ENCODE data around the gene TRPM3. TPM values are rescaled to one million over a fixed set of nuclear protein-coding genes. Genes with fewer than 3 reads are reported as not detected.

Gene TRPM3
- total RNA-seq, 1 experiment from 2014 or later, result not detected

GRCh38 chr9:70978085-70978484 is 143.3 kb downstream of the TRPM3 start:
- no peak for TF ChIP-seq TCF7L2 (IDR thresholded peaks at IDR 0.05; ENCODE audit: low read depth, low read length)
- TF ChIP-seq SIN3A (IDR thresholded peaks at IDR 0.05; ENCODE audit: borderline replicate concordance, insufficient read depth, low read depth, low read length), result no peak
- TF ChIP-seq POLR2AphosphoS5 (IDR thresholded peaks at IDR 0.05; ENCODE audit: low read depth, low read length), result no peak
- TF ChIP-seq CTCF (IDR thresholded peaks at IDR 0.05), result no peak
- TF ChIP-seq REST (IDR thresholded peaks at IDR 0.05; ENCODE audit: insufficient read depth in 1 of 2, low read depth in 2 of 2, low read length in 1 of 2), result no peak
- Histone ChIP-seq H3K4me1 (ENCODE audit: control insufficient read depth, insufficient read depth, low read length) (no peaks in the 10 kb centered on the region), H3K36me3 (ENCODE audit: control insufficient read depth, insufficient read depth, low read length) (no peaks in the 10 kb centered on the region), H3K27ac (ENCODE audit: low read length) (no peak overlapping the region), H3K27me3 (ENCODE audit: control insufficient read depth, insufficient read depth, low read length) (no peaks in the 10 kb centered on the region), H3K9me3 (ENCODE audit: control insufficient read depth, insufficient read depth, low read depth, low read length) (no peaks in the 10 kb centered on the region), H3K4me3 (ENCODE audit: low read depth in 2 of 2, low read length in 2 of 2) (no peak overlapping the region)
- BruUV-seq (replicated peaks), result no TSS peak
- ChIA-PET POLR2A (no interaction called here), CTCF (no interaction called here)
- in situ Hi-C loops (cut with HindIII; ENCODE audit: low pct_unique_long_range_greater_than_20kb, low sequenced_read_pairs) (no loop called here), intact Hi-C loops (cut with micrococcal nuclease; ENCODE audit: unreplicated experiment) (no loop called here)
- DNase-seq (ENCODE audit: low read depth, low spot score) (no peak), ATAC-seq (no peak)

GRCh38 chr9:70975821-70976220 is 145.6 kb downstream of the TRPM3 start:
- Histone ChIP-seq H3K4me3 (ENCODE audit: low read depth in 2 of 2, low read length in 2 of 2) (no peak overlapping the region), H3K27ac (ENCODE audit: low read length) (no peak overlapping the region), H3K36me3 (ENCODE audit: control insufficient read depth, insufficient read depth, low read length) (no peaks in the 10 kb centered on the region), H3K27me3 (ENCODE audit: control insufficient read depth, insufficient read depth, low read length) (no peaks in the 10 kb centered on the region), H3K9me3 (ENCODE audit: control insufficient read depth, insufficient read depth, low read depth, low read length) (no peaks in the 10 kb centered on the region), H3K4me1 (ENCODE audit: control insufficient read depth, insufficient read depth, low read length) (no peaks in the 10 kb centered on the region)
- POLR2A ChIA-PET, result no interaction called here
- BruUV-seq (replicated peaks), result no TSS peak
- intact Hi-C loops (cut with micrococcal nuclease; ENCODE audit: unreplicated experiment) (no loop called here), in situ Hi-C loops (cut with HindIII; ENCODE audit: low pct_unique_long_range_greater_than_20kb, low sequenced_read_pairs) (no loop called here)
- no peak for ATAC-seq
- DNase-seq (ENCODE audit: low read depth, low spot score), result no peak
- TF ChIP-seq SIN3A (IDR thresholded peaks at IDR 0.05; ENCODE audit: borderline replicate concordance, insufficient read depth, low read depth, low read length), result no peak
- no peak for TF ChIP-seq POLR2AphosphoS5 (IDR thresholded peaks at IDR 0.05; ENCODE audit: low read depth, low read length)
- no peak for TF ChIP-seq REST (IDR thresholded peaks at IDR 0.05; ENCODE audit: insufficient read depth in 1 of 2, low read depth in 2 of 2, low read length in 1 of 2)
- TF ChIP-seq TCF7L2 (IDR thresholded peaks at IDR 0.05; ENCODE audit: low read depth, low read length), result no peak
- TF ChIP-seq CTCF (IDR thresholded peaks at IDR 0.05), result no peak
- CTCF ChIA-PET, result no interaction called here

Measured in Panc1 (cell line).